Keratinocyte (primary cell): ENCODE measurements around the gene STRBP. TPM values are rescaled to one million over a fixed set of nuclear protein-coding genes. Genes with fewer than 3 reads are reported as not detected.

Source experiments
- DNase-seq: peaks from one replicate; pipeline ENCODE4 v3.0.0-alpha.2; 2011; ENCODE audit warnings: low read depth, missing footprints, low spot score
- FAIRE-seq: peaks from 2 replicates; lab custom pipeline; 2011; peaks lifted over from hg19 to GRCh38; lab: Jason Lieb, UNC
- H2AFZ ChIP-seq: 2 replicates; pipeline ENCODE4 v1.6.0; 2012; ENCODE audit warnings: low read length, control low read depth, inconsistent platforms; ENCODE audit not compliant: control insufficient read depth
- H3K27ac ChIP-seq: 2 replicates; pipeline ENCODE4 v1.5.1; 2011; ENCODE audit warnings: low read length; ENCODE audit not compliant: control insufficient read depth, insufficient read depth
- H3K27me3 ChIP-seq: 3 replicates; pipeline ENCODE4 v1.6.0; 2011; ENCODE audit warnings: low read length; ENCODE audit not compliant: control insufficient read depth, insufficient read depth; ENCODE audit errors: extremely low read depth
- H3K36me3 ChIP-seq, 2 experiments: 2 replicates in 1 of 2; 3 replicates in 1 of 2; pipeline ENCODE4 v1.5.1; 2011; ENCODE audit warnings: low read length in 2 of 2, mild to moderate bottlenecking in 1 of 2; ENCODE audit not compliant: control insufficient read depth in 2 of 2, insufficient read depth in 2 of 2; ENCODE audit errors: extremely low read depth in 1 of 2
- H3K4me1 ChIP-seq: 3 replicates; pipeline ENCODE4 v1.5.1; 2011; ENCODE audit warnings: low read length; ENCODE audit not compliant: control insufficient read depth, insufficient read depth; ENCODE audit errors: extremely low read depth
- H3K4me2 ChIP-seq: 3 replicates; pipeline ENCODE4 v1.6.0; 2011; ENCODE audit warnings: low read depth, low read length; ENCODE audit not compliant: control insufficient read depth, insufficient read depth; ENCODE audit errors: extremely low read depth
- H3K4me3 ChIP-seq, 3 experiments: fragments of 200-600 bp in 1 of 3; sonication (generic) in 1 of 3; 2 replicates in 2 of 3; 3 replicates in 1 of 3; pipeline ENCODE4 v1.5.1; 2011 to 2016; ENCODE audit warnings: low read length in 3 of 3, mild to moderate bottlenecking in 3 of 3, control low read depth in 2 of 3, inconsistent platforms in 1 of 3, low read depth in 1 of 3, mixed read lengths in 1 of 3, mixed run types in 1 of 3, moderate library complexity in 1 of 3; ENCODE audit not compliant: control insufficient read depth in 2 of 3, insufficient read depth in 2 of 3; ENCODE audit errors: extremely low read depth in 1 of 3
- H3K79me2 ChIP-seq: 2 replicates; pipeline ENCODE4 v1.6.0; 2012; ENCODE audit warnings: low read length; ENCODE audit not compliant: control insufficient read depth, insufficient read depth
- H3K9ac ChIP-seq: 3 replicates; pipeline ENCODE4 v1.6.0; 2011; ENCODE audit warnings: low read length; ENCODE audit not compliant: control insufficient read depth, insufficient read depth; ENCODE audit errors: extremely low read depth
- H3K9me1 ChIP-seq: 3 replicates; pipeline ENCODE4 v1.6.0; 2011; ENCODE audit warnings: low read length; ENCODE audit not compliant: control insufficient read depth, insufficient read depth; ENCODE audit errors: extremely low read depth
- H3K9me3 ChIP-seq: 2 replicates; pipeline ENCODE4 v1.5.1; 2012; ENCODE audit warnings: low read depth, low read length; ENCODE audit not compliant: control insufficient read depth
- H4K20me1 ChIP-seq: 3 replicates; pipeline ENCODE4 v1.6.0; 2011; ENCODE audit warnings: low read length; ENCODE audit not compliant: control insufficient read depth, insufficient read depth; ENCODE audit errors: extremely low read depth
- EZH2 ChIP-seq: IDR thresholded peaks from one replicate; pipeline ENCODE4 v1.6.1; 2012; ENCODE audit warnings: inconsistent platforms, mild to moderate bottlenecking, low read length, moderate library complexity
- dilution Hi-C: fragments of 300-500 bp; cut with MboI; formaldehyde crosslinking; loops from one replicate; pipeline ENCODE4 v1.7.0; 2020; ENCODE audit warnings: low sequenced_read_pairs; ENCODE audit not compliant: extremely low pct_ligation_motif_present
- polyA plus RNA-seq, 5 experiments: library from polyadenylated mRNA; depleted of rRNA in 3 of 5; stranded (reverse) in 3 of 5; stranded (forward) in 1 of 5; unstranded in 1 of 5; fragments of >200 nt; gene quantifications; 1 replicate in 1 of 5; 2 replicates in 3 of 5; 3 replicates in 1 of 5; pipeline versions ENCODE4 v1.2.1 to v1.2.3, GENCODE V29; 2011 to 2012; ENCODE audit warnings: missing spikeins in 2 of 5, low read depth in 1 of 5, low replicate concordance in 1 of 5
- TF ChIP-seq, protein P1 (sequence below), 3 experiments: IDR thresholded peaks in 1 of 3; conservative IDR thresholded peaks in 1 of 3; optimal IDR thresholded peaks in 1 of 3; 2 replicates in 2 of 3; 3 replicates in 1 of 3; pipeline versions ENCODE3 to v1.5.1; 2011; ENCODE audit warnings: low read length in 3 of 3, mild to moderate bottlenecking in 3 of 3, moderate library complexity in 2 of 3, control low read depth in 1 of 3, inconsistent platforms in 1 of 3; ENCODE audit not compliant: insufficient read depth in 2 of 3; ENCODE audit errors: extremely low read depth in 1 of 3

STRBP gene
- polyA plus RNA-seq, 1 donor (not counting 4 experiments of a cell fraction or from before 2014, with no cell fraction given): 11.3 TPM

- Histone ChIP-seq H3K4me1 (no peaks in the 10 kb centered on the region), H3K9me3 (no peaks in the 10 kb centered on the region), H3K4me2 (no peak overlapping the region), H3K4me3 (no peak overlapping the region), H2AFZ (no peak overlapping the region), H3K27me3 (no peaks in the 10 kb centered on the region), H3K36me3 (peaks cover 0 to 2% of the 10 kb centered on the region in 2 experiments), H3K27ac (no peak overlapping the region), H3K9ac (no peak overlapping the region), H3K79me2 (no peaks in the 10 kb centered on the region), H3K9me1 (no peaks in the 10 kb centered on the region), H4K20me1 (no peaks in the 10 kb centered on the region)
- FAIRE-seq: no peak
- dilution Hi-C loops: no loop called here
- TF ChIP-seq EZH2: no peak
- TF ChIP-seq, protein P1, sequence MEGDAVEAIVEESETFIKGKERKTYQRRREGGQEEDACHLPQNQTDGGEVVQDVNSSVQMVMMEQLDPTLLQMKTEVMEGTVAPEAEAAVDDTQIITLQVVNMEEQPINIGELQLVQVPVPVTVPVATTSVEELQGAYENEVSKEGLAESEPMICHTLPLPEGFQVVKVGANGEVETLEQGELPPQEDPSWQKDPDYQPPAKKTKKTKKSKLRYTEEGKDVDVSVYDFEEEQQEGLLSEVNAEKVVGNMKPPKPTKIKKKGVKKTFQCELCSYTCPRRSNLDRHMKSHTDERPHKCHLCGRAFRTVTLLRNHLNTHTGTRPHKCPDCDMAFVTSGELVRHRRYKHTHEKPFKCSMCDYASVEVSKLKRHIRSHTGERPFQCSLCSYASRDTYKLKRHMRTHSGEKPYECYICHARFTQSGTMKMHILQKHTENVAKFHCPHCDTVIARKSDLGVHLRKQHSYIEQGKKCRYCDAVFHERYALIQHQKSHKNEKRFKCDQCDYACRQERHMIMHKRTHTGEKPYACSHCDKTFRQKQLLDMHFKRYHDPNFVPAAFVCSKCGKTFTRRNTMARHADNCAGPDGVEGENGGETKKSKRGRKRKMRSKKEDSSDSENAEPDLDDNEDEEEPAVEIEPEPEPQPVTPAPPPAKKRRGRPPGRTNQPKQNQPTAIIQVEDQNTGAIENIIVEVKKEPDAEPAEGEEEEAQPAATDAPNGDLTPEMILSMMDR (optimal IDR thresholded peaks at IDR 0.05 in 1 of 3, IDR thresholded peaks at IDR 0.05 in 1 of 3, conservative IDR thresholded peaks at IDR 0.05 in 1 of 3; ENCODE audit: extremely low read depth in 1 of 3, insufficient read depth in 2 of 3, low read length in 3 of 3): no peak
- DNase-seq: no peak
Measured at GRCh38 chr9:123128591-123128990, 139.8 kb downstream of the STRBP start.

GRCh38 chr9:123127512-123128075 is 140.8 kb downstream of the STRBP start:
- DNase-seq: no peak

More at GRCh38 chr9:123127512-123128075, 140.8 kb downstream of the STRBP start:
- no peaks in the 10 kb centered on the region for H3K79me2 ChIP-seq
- dilution Hi-C loops: no loop called here
- H3K36me3 ChIP-seq: peaks cover 0 to 2% of the 10 kb centered on the region in 2 experiments
- no peak overlapping the region for H3K9ac ChIP-seq
- no peak for FAIRE-seq
- no peak overlapping the region for H3K27ac ChIP-seq
- no peaks in the 10 kb centered on the region for H3K9me3 ChIP-seq
- no peaks in the 10 kb centered on the region for H3K4me1 ChIP-seq
- TF ChIP-seq, protein P1 (optimal IDR thresholded peaks at IDR 0.05 in 1 of 3, IDR thresholded peaks at IDR 0.05 in 1 of 3, conservative IDR thresholded peaks at IDR 0.05 in 1 of 3; ENCODE audit: extremely low read depth in 1 of 3, insufficient read depth in 2 of 3, low read length in 3 of 3): no peak
- TF ChIP-seq EZH2: no peak
- no peak overlapping the region for H3K4me3 ChIP-seq
- H2AFZ ChIP-seq: no peak overlapping the region
- H4K20me1 ChIP-seq: no peaks in the 10 kb centered on the region
- no peaks in the 10 kb centered on the region for H3K27me3 ChIP-seq
- no peak overlapping the region for H3K4me2 ChIP-seq
- H3K9me1 ChIP-seq: no peaks in the 10 kb centered on the region
